Loucy (cell line): ENCODE measurements around the gene CAPN10.

Source experiments
- H2AFZ ChIP-seq: fragments of 200-600 bp; sonication (generic); 2 replicates; pipeline ENCODE4 v1.6.0; 2016; ENCODE audit warnings: antibody characterized with exemption, mild to moderate bottlenecking, low read length, moderate library complexity
- H3F3A ChIP-seq: fragments of 200-600 bp; 2 replicates; pipeline ENCODE4 v1.6.0; 2016; ENCODE audit warnings: antibody characterized with exemption, low read depth, mild to moderate bottlenecking
- H3K27me3 ChIP-seq: fragments of 200-600 bp; sonication (generic); 2 replicates; pipeline ENCODE4 v1.6.1; 2014; ENCODE audit warnings: low read length, mild to moderate bottlenecking; ENCODE audit not compliant: insufficient read depth, poor library complexity, severe bottlenecking
- H3K36me3 ChIP-seq: fragments of 200-600 bp; sonication (generic); 2 replicates; pipeline ENCODE4 v1.6.1; 2016; ENCODE audit warnings: low read length; ENCODE audit not compliant: insufficient read depth
- H3K4me1 ChIP-seq: fragments of 200-600 bp; sonication (generic); 2 replicates; pipeline ENCODE4 v1.5.1; 2014; ENCODE audit warnings: low read length, mild to moderate bottlenecking; ENCODE audit not compliant: insufficient read depth, poor library complexity, severe bottlenecking
- H3K4me2 ChIP-seq: fragments of 200-600 bp; sonication (generic); 2 replicates; pipeline ENCODE4 v1.6.0; 2014; ENCODE audit warnings: antibody characterized with exemption, low read length, low read depth, mild to moderate bottlenecking; ENCODE audit not compliant: poor library complexity, severe bottlenecking
- H3K4me3 ChIP-seq: fragments of 200-600 bp; sonication (generic); 2 replicates; pipeline ENCODE4 v1.5.1; 2014; ENCODE audit warnings: low read length, mild to moderate bottlenecking, mixed read lengths; ENCODE audit not compliant: poor library complexity, severe bottlenecking
- H3K79me2 ChIP-seq: fragments of 200-600 bp; sonication (generic); 2 replicates; pipeline ENCODE4 v1.6.1; 2014; ENCODE audit warnings: low read length; ENCODE audit not compliant: insufficient read depth
- H3K9ac ChIP-seq: fragments of 200-600 bp; sonication (generic); 2 replicates; pipeline ENCODE4 v1.6.0; 2014; ENCODE audit warnings: mild to moderate bottlenecking, low read depth, low read length, moderate library complexity; ENCODE audit not compliant: poor library complexity, severe bottlenecking
- H3K9me2 ChIP-seq: fragments of 200-600 bp; sonication (generic); replicated peaks from 2 replicates; pipeline ENCODE4 v1.6.1; 2016; ENCODE audit warnings: low read depth, low read length, mixed read lengths
- H3K9me3 ChIP-seq: fragments of 200-600 bp; sonication (generic); 2 replicates; pipeline ENCODE4 v1.6.1; 2014; ENCODE audit warnings: mild to moderate bottlenecking, antibody characterized with exemption, low read length, low read depth; ENCODE audit not compliant: insufficient read depth
- H4K20me1 ChIP-seq: fragments of 200-600 bp; sonication (generic); 2 replicates; pipeline ENCODE4 v1.6.0; 2014; ENCODE audit warnings: antibody characterized with exemption, low read length, mild to moderate bottlenecking; ENCODE audit not compliant: insufficient read depth, poor library complexity, severe bottlenecking
- EZH2phosphoT487 ChIP-seq: fragments of 200-600 bp; IDR thresholded peaks from 2 replicates; pipeline ENCODE4 v1.6.1; 2018; ENCODE audit warnings: antibody characterized with exemption, mild to moderate bottlenecking, moderate library complexity, borderline replicate concordance
- TF ChIP-seq, protein P1 (sequence below): fragments of 200-600 bp; sonication (generic); conservative IDR thresholded peaks from 2 replicates; pipeline ENCODE4 v1.5.1; 2014; ENCODE audit warnings: mild to moderate bottlenecking, antibody characterized with exemption, low read length

The CAPN10 gene

DNA sequence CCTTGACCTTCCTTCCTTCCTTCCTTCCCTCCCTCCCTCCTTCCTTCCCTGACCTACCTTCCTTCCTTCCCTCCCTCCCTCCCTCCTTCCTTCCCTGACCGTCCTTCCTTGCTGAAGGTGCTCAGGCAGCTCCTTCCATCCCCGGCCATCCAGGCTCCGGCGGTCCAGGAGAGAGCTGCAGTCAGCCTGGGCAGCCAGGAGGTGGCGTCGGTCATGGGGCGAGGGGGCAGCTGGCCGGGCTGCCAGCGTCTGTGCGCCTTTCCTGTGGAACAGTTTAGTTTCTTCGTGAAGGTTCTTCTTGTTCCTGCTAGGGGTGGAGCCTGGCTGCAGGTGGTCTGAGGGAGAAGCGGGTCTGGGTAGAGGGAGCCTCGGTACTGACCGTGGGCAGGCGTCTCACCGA, 54.4 kb downstream of the CAPN10 start:
- Histone ChIP-seq H3K79me2 (no peaks in the 10 kb centered on the region), H3K4me1 (no peaks in the 10 kb centered on the region), H3K36me3 (no peaks in the 10 kb centered on the region), H3K4me2 (no peak overlapping the region), H4K20me1 (no peaks in the 10 kb centered on the region), H3K9ac (no peak overlapping the region), H3K4me3 (no peak overlapping the region), H3K9me3 (peaks cover 6% of the 10 kb centered on the region; the same call in 1 of the 2 replicates), H2AFZ (no peak overlapping the region), H3K27me3 (no peaks in the 10 kb centered on the region), H3K9me2 (no peaks in the 10 kb centered on the region), H3F3A (no peaks in the 10 kb centered on the region)
- TF ChIP-seq EZH2phosphoT487 = no peak
- TF ChIP-seq, protein P1, sequence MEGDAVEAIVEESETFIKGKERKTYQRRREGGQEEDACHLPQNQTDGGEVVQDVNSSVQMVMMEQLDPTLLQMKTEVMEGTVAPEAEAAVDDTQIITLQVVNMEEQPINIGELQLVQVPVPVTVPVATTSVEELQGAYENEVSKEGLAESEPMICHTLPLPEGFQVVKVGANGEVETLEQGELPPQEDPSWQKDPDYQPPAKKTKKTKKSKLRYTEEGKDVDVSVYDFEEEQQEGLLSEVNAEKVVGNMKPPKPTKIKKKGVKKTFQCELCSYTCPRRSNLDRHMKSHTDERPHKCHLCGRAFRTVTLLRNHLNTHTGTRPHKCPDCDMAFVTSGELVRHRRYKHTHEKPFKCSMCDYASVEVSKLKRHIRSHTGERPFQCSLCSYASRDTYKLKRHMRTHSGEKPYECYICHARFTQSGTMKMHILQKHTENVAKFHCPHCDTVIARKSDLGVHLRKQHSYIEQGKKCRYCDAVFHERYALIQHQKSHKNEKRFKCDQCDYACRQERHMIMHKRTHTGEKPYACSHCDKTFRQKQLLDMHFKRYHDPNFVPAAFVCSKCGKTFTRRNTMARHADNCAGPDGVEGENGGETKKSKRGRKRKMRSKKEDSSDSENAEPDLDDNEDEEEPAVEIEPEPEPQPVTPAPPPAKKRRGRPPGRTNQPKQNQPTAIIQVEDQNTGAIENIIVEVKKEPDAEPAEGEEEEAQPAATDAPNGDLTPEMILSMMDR = no peak

DNA sequence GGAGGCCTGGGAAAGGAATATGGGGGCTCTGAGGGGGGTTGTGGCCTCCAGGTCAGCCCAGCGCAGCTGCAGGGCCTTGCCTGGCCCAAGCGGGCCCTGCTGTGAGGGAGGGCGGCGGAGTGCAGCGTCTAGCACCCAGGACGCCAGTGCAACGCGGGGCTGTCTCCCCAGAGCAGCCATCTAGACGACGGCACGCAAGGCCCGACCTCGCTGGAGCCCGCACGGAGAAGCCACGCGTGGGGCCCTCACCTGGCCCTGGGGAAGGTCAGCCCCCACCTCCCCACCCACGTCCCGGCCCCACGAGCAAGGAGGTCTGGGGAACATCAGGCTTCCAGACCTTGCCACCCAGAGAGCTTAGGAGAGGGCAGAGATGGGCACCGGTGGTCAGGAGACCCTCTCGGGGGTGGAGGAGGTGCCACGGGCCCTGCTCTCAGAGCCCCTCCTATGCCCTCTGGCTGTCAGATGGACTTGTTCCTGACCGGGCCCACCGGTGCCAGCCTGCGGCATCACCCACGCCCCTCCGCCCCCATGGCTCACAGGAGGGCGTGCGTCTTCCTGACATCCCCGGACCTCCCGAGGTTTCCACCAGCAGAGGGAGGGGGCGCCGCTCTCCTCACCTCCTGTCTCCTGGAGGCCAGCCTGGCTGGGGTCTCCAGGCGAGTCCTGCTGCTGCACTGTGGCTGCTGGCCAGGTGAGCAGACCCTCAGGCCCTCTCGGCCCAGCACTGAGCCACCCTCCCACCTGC, 55.7 kb downstream of the CAPN10 start:
- Histone ChIP-seq H3K9ac (no peak overlapping the region), H3K4me1 (no peaks in the 10 kb centered on the region), H3K79me2 (no peaks in the 10 kb centered on the region), H4K20me1 (no peaks in the 10 kb centered on the region), H3F3A (no peaks in the 10 kb centered on the region), H3K36me3 (no peaks in the 10 kb centered on the region), H2AFZ (no peak overlapping the region), H3K4me3 (no peak overlapping the region), H3K9me2 (no peaks in the 10 kb centered on the region), H3K9me3 (peaks cover 3% of the 10 kb centered on the region; the same call in 1 of the 2 replicates), H3K27me3 (no peaks in the 10 kb centered on the region), H3K4me2 (no peak overlapping the region)
- TF ChIP-seq, protein P1 = no peak
- no peak for TF ChIP-seq EZH2phosphoT487

DNA sequence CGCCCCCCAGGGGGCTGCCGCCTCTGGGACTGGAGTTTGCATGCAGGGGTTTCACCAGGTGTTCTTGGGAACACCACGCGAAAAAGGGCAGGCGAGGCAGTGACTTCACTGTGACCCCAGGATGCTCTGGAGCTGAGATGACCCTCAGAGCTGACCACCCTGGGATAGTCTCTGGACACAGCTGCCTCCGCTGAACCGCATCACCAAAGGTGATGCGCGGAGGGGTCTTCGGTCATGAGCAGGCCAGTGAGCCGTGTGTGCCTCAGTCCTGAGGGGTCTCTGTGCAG, 56.2 kb downstream of the CAPN10 start:
- Histone ChIP-seq H2AFZ (no peak overlapping the region), H3K9me2 (no peaks in the 10 kb centered on the region), H3K4me2 (no peak overlapping the region), H3F3A (no peaks in the 10 kb centered on the region), H3K4me3 (no peak overlapping the region), H4K20me1 (no peaks in the 10 kb centered on the region), H3K36me3 (no peaks in the 10 kb centered on the region), H3K79me2 (no peaks in the 10 kb centered on the region), H3K9ac (no peak overlapping the region), H3K9me3 (peaks cover 6% of the 10 kb centered on the region; the same call in 1 of the 2 replicates), H3K4me1 (no peaks in the 10 kb centered on the region), H3K27me3 (no peaks in the 10 kb centered on the region)
- no peak for TF ChIP-seq EZH2phosphoT487
- TF ChIP-seq, protein P1 = no peak
